Measurements from ENCODE around the gene MINPP1.

The MINPP1 gene

GRCh38 chr10:87506956-87507355 lies 2.3 kb downstream of the MINPP1 start:
- no peak for TF ChIP-seq ZNF274 (IDR thresholded peaks at IDR 0.05; ENCODE audit: low read depth, low read length)
- H3K4me3 ChIP-seq (ENCODE audit: low read length), result no peak overlapping the region; the same call in 1 of the 2 replicates

GRCh38 chr10:87507879-87508483 lies 3.3 kb downstream of the MINPP1 start:
- no peak overlapping the region for H3K4me3 ChIP-seq (ENCODE audit: low read length)

DNA sequence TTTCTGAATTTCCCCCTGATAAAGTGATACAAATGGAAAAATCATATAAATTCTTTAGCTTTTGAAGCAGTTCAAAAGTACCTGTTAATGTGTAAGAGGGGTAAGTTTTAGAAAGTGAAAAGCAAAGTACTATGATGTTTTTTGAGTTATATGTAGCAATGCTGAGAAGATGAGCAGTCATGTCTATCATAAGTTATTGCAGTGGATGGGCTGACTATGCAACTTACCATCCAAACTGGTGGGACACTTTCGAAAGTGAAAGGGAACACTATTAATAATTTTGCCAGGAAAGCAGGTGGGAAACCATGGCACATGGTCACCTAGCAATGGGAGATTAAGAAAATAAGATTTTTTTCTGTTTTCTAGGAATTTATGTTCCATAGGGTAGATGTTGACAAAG lies 4.1 kb downstream of the MINPP1 start:
- no peak overlapping the region for H3K4me3 ChIP-seq (ENCODE audit: low read length)
- no peak for TF ChIP-seq ZNF274 (IDR thresholded peaks at IDR 0.05; ENCODE audit: low read depth, low read length)

More at GRCh38 chr10:87507879-87508483, 3.3 kb downstream of the MINPP1 start:
- TF ChIP-seq ZNF274 (IDR thresholded peaks at IDR 0.05; ENCODE audit: low read depth, low read length), result no peak

DNA sequence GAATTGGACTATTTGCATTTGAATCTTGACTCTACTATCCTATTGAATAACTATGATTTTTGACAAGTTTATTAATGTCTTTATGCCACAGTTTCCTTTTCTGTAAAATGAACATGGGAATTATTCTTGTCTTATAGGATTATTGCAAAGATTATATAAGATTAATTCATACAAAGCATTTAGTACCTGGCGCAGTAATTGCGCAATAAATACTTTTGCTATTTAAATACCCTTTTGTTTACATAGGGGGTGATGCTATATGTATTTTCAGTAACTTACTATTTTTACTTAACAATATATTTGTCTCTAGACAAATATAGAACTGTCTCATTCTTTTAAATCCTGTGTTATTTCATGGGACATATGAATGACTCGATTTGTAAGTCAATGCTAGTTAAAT lies 5.3 kb downstream of the MINPP1 start:
- no peak for TF ChIP-seq ZNF274 (IDR thresholded peaks at IDR 0.05; ENCODE audit: low read depth, low read length)
- H3K4me3 ChIP-seq (ENCODE audit: low read length), result no peak overlapping the region

GRCh38 chr10:87511526-87511925 lies 6.8 kb downstream of the MINPP1 start:
- H3K4me3 ChIP-seq (ENCODE audit: low read length), result no peak overlapping the region
- TF ChIP-seq ZNF274 (IDR thresholded peaks at IDR 0.05; ENCODE audit: low read depth, low read length), result no peak

DNA sequence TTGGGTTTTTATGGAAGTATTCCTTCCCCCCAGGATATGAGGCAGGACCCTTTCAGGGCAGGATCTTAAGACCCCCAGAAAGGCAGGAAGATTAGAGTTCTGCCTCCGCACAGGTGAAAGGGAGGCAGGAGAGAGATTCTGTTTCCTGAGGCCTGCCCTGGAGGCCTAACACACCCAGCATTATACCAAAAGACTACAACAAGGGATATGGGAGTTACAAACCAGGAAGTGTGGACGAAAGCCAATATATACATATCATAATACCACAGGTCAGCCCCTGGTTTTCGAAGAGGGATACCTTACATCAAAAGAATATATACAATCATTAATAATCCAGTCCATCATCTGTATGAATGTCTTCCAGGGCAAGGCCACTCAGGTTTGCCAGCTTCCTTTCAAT lies 14.2 kb downstream of the MINPP1 start:
- no peak for TF ChIP-seq ZNF274 (IDR thresholded peaks at IDR 0.05; ENCODE audit: low read depth, low read length)
- no peak overlapping the region for H3K4me3 ChIP-seq (ENCODE audit: low read length)

DNA sequence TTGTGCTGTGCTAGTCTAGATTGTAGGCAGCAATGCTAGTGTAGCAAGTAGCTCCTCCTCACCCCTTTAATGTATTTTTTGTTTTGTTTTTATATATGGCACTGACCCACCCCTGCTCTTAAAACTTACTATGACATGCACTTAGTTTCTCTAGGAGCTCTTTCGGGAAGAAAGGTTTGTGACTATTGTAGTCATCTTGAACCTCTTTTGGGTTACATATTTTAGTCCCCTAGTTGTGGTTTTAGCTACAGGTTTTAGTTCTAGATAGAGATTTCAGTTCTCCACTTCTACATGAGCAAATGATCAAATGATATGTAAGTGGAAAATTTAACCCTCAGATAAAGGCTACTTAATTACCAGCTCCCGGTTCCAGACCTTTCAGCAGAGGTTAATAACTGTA lies 14.9 kb downstream of the MINPP1 start:
- no peak for TF ChIP-seq ZNF274 (IDR thresholded peaks at IDR 0.05; ENCODE audit: low read depth, low read length)
- no peak overlapping the region for H3K4me3 ChIP-seq (ENCODE audit: low read length)

DNA sequence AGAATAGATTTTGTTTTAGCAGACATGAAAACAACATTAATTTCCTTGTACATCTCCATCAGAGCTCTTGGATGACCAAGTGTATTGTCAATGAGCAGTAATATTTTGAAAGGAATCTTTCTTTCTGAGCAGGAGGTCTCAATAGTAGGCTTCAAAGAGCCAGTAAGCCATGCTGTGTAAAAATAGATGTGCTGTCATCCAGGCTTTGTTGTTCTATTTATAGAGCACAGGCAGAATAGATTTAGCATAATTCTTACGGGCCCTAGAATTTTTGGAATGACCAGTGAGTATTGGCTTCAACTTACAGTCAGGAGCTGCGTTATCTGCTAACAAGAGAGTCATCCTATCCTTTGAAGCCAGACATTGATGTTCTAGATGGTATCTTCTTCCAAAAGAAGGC lies 19.0 kb downstream of the MINPP1 start:
- no peak for TF ChIP-seq ZNF274 (IDR thresholded peaks at IDR 0.05; ENCODE audit: low read depth, low read length)
- no peak overlapping the region for H3K4me3 ChIP-seq (ENCODE audit: low read length)

DNA sequence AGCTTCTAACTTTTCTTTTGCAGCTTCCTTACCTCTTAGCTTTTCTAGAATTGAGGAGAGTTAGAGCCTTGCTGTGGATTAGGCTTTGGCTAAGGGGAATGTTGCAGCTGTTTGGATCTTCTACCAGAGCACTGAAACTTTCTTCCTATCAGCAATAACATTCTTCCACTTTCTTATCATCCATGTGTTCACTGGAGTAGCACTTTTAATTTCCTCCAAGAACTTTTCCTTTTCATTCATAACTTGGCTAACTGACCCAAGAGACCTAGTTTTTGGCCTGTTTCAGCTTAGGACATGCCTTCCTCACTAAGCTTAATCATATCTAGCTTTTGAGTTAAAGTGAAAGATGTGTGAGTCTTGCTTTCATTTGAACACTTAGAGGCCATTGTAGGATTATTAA lies 19.6 kb downstream of the MINPP1 start:
- no peak for TF ChIP-seq ZNF274 (IDR thresholded peaks at IDR 0.05; ENCODE audit: low read depth, low read length)
- H3K4me3 ChIP-seq (ENCODE audit: low read length), result no peak overlapping the region

DNA sequence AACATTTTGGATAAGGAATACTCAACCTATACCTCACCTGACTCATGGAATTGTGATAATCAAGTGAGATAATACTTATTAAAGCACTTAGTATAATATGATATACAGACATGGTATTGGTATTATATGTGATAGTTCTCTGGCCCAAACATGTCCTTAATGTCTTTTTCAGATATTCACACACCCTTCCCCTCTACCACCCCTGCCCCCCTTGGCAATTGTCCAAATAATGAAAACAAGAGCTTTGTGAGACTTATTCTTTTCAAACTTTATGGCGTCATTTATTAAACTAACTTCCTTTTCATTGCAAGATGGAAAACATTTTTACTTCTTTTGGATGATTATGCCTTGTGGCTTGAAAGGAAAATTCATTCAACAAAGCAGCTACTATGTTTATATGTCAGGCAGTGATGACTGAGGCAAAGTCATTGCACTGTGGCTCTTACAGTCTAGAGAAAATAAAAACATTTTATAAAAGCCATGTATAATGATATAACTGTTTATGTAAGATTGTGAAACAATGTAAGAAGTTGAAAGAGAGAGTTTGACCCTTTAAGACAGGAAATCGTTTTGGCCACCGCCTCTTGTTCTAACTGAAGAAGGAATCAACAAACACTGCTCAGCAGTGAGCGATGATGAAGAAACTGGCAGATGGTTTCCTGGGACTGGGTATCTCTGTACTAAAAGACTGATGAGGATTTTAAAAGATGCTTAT lies 27.4 kb downstream of the MINPP1 start:
- TF ChIP-seq ZNF274 (IDR thresholded peaks at IDR 0.05; ENCODE audit: low read depth, low read length), result no peak

DNA sequence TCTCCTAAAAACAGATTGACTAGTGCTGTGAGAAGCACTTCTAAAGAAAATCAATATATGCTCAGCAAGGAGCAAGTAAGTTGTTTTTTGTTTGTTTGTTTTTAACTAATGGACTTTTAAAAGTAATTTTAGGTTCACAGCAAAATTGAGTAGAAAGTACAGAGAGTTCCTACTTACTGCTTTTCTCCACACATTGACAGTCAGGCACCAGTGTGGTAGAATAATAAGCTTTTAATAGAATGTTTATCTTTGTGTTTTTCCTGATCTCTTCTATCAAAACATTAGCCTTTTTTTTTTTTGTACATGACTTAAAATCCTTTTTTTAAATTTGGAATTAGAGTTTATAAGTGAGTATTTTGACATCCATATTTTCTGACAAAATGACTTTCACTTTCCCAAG lies 28.0 kb downstream of the MINPP1 start:
- H3K4me3 ChIP-seq (ENCODE audit: low read length), result no peak overlapping the region
- TF ChIP-seq ZNF274 (IDR thresholded peaks at IDR 0.05; ENCODE audit: low read depth, low read length), result no peak

More for the DNA sequence above, 27.4 kb downstream of the MINPP1 start:
- H3K4me3 ChIP-seq (ENCODE audit: low read length), result no peak overlapping the region

- H3K4me3 ChIP-seq (ENCODE audit: low read length), result peak overlapping the region; percentile 24; the same call in 1 of the 2 replicates
- TF ChIP-seq ZNF274 (IDR thresholded peaks at IDR 0.05; ENCODE audit: low read depth, low read length), result no peak
These were observed 29.6 kb downstream of the MINPP1 start for GRCh38 chr10:87534173-87534858.

DNA sequence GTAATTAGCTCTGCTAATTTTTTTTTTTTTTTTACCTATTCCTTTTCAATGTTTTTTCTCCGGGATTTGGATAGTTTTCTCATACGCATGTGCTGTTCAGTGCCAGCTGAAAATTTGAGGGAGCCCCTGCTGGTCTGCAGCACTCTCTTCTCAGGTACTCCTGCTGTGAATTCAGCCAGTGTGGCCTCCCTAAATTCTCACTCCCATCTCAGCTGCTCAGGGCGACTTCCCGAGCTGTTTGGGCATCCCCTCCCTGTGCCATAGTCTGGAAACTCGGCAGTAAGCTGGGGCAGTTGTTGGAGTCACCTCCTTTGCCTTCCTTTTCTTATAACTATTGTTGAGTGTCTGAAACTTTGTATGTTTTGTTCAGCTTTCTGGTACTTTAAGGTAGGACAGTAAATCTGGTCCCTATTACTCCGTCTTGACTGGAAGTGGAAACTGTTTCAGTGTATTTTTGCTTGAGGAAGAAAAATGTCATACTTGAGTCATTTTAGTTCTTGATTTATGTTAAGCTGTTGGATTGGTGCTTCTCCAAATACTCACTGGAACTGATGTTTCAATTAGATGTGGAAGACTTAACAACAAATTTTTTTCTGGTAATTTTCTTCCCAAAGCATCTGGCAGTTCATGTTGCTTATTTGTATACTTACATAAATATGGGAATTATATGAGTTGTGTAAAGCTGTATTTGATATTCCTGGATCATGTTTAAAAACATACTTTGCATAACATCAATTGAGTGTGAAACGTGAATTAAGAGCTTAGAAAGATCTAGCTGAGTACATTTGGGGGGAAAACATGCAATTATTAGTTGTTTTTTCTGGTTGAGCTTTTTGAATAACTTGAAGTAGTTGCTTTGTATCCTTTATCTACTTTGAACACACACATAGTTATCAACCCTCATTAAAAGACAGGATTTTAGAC lies 33.7 kb downstream of the MINPP1 start:
- TF ChIP-seq ZNF274 (IDR thresholded peaks at IDR 0.05; ENCODE audit: low read depth, low read length), result no peak
- no peak overlapping the region for H3K4me3 ChIP-seq (ENCODE audit: low read length)

- no peak for TF ChIP-seq ZNF274 (IDR thresholded peaks at IDR 0.05; ENCODE audit: low read depth, low read length)
- no peak overlapping the region for H3K4me3 ChIP-seq (ENCODE audit: low read length)
These were observed 36.4 kb downstream of the MINPP1 start for GRCh38 chr10:87541114-87541513.

Measured in GM08714 (cell line).